NCI-H2227 treated with DMSO at 0.1 percent for 48 hours (cell line): ENCODE measurements around the gene MAP3K4.

ENCODE experiments used
- DNase-seq: peaks from one replicate; lab custom pipeline; 2025; lab: John Stamatoyannopoulos, UW

The MAP3K4 gene, protein sequence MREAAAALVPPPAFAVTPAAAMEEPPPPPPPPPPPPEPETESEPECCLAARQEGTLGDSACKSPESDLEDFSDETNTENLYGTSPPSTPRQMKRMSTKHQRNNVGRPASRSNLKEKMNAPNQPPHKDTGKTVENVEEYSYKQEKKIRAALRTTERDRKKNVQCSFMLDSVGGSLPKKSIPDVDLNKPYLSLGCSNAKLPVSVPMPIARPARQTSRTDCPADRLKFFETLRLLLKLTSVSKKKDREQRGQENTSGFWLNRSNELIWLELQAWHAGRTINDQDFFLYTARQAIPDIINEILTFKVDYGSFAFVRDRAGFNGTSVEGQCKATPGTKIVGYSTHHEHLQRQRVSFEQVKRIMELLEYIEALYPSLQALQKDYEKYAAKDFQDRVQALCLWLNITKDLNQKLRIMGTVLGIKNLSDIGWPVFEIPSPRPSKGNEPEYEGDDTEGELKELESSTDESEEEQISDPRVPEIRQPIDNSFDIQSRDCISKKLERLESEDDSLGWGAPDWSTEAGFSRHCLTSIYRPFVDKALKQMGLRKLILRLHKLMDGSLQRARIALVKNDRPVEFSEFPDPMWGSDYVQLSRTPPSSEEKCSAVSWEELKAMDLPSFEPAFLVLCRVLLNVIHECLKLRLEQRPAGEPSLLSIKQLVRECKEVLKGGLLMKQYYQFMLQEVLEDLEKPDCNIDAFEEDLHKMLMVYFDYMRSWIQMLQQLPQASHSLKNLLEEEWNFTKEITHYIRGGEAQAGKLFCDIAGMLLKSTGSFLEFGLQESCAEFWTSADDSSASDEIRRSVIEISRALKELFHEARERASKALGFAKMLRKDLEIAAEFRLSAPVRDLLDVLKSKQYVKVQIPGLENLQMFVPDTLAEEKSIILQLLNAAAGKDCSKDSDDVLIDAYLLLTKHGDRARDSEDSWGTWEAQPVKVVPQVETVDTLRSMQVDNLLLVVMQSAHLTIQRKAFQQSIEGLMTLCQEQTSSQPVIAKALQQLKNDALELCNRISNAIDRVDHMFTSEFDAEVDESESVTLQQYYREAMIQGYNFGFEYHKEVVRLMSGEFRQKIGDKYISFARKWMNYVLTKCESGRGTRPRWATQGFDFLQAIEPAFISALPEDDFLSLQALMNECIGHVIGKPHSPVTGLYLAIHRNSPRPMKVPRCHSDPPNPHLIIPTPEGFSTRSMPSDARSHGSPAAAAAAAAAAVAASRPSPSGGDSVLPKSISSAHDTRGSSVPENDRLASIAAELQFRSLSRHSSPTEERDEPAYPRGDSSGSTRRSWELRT (N-terminal part only)

DNA sequence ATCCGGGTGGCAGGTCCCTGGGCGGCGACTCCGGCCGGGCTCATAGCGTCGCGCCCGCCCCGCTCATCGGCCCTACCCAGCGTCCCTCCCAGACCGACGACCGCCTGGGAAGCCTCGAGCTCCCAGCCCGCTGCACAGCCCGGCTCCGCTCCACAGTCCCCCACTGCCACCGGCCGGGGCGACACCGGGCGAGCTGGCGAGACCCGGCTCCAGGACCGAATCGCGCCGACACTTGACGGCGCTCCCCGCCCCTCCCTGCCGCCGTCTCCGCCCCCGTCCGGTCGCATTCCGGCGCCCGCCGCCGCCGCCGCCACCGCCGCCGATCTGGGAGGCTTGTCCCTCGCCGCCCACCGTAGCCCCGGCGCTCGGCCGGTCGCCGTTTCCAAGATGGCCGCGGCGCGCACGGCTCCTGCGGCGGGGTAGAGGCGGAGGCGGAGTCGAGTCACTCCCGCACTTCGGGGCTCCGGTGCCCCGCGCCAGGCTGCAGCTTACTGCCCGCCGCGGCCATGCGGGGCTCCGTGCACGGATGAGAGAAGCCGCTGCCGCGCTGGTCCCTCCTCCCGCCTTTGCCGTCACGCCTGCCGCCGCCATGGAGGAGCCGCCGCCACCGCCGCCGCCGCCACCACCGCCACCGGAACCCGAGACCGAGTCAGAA, at the start of gene MAP3K4:
Gene MAP3K4, plus strand, starts transcription at position 364 of the 655 bp plus-strand sequence. Its CDS starts 163 bp downstream, at position 527.
- DNase-seq, result peak; percentile 51

- no peak for DNase-seq
Measured at GRCh38 chr6:160943997-160944396, 47.6 kb upstream of the MAP3K4 start.

DNA sequence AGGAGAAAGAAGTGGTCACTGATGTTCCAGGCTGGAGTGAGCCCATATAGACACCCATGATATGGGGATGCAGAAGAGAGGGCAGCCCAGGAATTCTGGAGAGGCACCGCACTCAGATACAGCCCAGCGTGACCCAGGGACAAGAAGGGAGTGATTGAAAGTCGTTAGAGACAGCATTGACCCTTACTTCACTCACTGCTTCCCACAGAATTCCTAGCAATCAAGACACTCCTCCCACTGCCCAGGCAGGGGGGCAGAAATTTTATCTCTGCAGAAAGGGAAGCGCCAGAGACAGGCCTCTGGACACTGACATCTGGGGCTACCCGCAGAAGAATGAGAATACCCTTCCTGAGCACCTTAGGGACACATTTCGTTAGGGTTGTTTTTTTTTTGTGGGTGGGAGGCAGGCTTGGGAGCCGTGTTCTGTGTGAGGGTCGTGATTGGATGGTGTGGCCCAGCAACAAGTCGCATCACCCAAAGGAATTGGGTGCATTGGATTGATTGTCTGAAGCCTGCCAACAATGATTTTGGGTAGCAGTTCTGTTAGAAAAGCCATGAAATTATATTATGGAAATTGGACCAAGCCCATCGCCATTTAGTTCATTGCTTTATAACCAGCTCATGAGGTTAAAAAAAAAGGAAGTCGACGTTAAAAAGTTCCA, 45.9 kb upstream of the MAP3K4 start:
- DNase-seq, result no peak

DNA sequence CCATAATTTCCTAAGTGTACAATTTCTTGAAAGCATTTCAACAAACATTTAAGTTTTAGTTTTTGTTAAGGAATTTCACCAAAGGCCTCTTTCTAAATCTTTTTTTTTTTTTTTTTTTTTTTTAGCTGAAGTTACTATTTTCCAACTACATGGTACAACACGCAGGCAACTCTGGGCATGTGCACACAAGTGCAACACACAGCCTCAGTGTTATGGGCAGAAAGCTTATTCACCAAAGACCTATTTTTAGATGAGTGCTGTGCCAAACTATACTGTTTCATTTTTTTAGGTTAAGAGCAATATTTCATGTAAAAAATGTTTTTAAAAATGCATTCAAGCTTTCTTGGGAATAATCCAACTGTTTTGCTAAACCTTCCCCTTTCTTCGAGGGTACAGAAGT, 42.0 kb upstream of the MAP3K4 start:
- DNase-seq, result no peak

- no peak for DNase-seq
Measured at GRCh38 chr6:160950507-160950906, 41.1 kb upstream of the MAP3K4 start.

GRCh38 chr6:160951187-160952030, 40.2 kb upstream of the MAP3K4 start:
- no peak for DNase-seq

GRCh38 chr6:160952633-160953281, 38.8 kb upstream of the MAP3K4 start:
- DNase-seq, result no peak

- DNase-seq, result no peak
Measured at GRCh38 chr6:160955508-160956295, 35.9 kb upstream of the MAP3K4 start.

DNA sequence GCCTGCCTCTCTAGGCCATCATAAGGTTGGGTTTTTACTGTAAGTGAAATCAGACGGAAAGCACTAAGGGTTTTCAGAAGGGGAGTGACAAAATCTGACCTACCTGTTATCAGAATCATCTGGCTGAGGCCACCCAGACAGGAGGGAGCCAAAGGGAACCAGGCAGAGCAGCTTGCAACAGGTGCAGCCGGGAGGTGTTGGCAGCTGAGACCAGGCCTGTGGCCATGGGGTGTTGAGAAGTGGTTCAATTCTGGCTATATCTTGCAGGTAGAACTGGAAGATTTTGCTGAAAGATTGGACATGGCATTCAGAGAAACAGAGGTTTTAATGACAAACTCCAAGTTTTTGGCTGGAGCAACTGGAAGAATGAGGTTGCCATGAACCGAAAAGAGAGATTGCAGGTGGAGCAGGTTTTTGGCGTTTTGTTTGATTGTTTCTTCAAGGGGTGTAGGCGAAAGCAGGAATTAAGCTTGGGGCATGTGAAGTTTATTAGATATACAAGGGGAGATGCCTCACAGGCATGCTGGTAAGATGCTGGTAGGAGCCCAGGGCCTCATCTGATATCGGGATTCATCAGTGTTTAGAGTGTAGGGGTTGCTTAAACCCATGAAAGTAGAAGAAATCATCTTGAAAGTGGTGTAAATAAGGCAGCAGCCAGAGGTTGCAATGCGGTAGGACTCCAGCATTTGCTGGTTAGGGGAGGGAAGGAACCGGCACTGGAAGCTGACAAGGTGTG, 35.1 kb upstream of the MAP3K4 start:
- DNase-seq, result no peak

GRCh38 chr6:160959726-160960435, 31.7 kb upstream of the MAP3K4 start:
- peak; percentile 51 for DNase-seq

GRCh38 chr6:160960839-160961238, 30.7 kb upstream of the MAP3K4 start:
- peak; percentile 70 for DNase-seq

- no peak for DNase-seq
Measured at GRCh38 chr6:160962835-160963623, 28.5 kb upstream of the MAP3K4 start.

GRCh38 chr6:160963651-160964050, 27.9 kb upstream of the MAP3K4 start:
- no peak for DNase-seq

DNA sequence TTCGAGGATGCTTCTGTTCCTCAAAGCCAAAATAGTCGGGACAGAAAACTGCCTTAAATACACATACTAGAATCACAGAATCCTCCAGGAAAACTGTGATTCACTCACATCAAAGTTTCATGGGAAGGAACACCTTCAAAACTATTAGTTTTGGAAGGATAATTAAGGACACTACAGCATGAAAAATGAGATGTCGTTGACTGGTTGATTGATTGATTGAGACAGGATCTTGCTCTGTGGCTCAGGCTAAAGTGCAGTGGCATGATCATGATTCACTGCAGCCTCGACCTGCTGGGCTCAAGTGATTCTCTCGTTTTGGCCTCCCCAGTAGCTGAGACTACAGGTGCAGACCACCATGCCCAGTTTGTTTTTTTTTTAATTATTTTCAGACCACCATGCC, 25.7 kb upstream of the MAP3K4 start:
- no peak for DNase-seq

DNA sequence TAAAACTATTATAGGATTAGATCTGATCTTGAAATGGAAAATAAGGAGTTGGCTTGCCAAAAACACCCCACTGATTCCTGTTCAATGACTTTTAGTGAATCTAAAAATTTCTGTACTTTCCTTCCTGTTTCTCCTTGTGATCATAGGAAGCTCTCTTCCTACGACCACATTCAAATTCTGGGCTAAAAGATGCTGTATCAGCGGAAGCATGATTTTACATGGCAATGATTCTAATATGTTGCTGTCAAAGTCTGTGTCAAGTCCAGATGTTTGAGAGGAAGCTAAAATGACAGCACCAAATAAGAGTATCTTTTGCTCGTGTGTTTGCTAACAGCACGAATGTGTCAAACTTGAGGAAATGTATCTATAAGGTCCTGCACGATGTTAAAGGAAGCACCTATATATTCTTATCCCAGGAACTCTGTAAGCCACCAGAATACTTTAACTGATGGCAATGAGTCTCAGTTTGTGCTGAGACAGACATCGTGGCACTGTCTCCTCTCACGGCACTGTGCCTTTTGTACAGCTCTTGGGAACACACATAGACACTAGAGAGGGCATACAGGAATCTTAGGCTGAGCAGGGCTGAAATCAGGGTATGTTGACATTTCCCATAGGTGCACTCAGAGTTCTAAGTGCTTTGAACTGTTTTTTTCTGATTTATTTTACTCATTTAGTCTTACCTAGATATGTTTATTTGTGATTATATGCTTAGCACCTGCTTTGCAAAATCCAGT, 24.9 kb upstream of the MAP3K4 start:
- no peak for DNase-seq

DNA sequence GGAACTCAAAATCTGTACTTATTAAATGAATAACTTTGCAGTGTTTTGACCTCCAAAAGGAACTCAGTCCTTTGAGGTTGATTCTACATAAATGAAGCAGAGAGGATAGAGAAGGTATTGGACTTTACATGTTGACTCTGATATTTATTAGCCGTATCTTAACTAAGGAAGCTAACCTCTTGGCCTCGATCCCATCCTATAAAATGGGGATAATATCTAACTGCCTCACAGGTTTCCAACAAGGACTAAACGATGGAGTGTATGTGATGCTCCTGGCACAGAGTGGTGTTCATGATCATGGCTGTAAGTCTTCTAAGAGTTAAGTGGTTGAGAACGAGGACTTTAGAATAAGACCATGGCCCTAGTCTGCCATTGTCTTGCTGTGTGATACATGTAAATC, 24.2 kb upstream of the MAP3K4 start:
- DNase-seq, result no peak
